Measurements from ENCODE around the gene CISD3. TPM values are rescaled to one million over a fixed set of nuclear protein-coding genes. Genes with fewer than 3 reads are reported as not detected.

CISD3 gene, protein sequence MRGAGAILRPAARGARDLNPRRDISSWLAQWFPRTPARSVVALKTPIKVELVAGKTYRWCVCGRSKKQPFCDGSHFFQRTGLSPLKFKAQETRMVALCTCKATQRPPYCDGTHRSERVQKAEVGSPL
- 7.4 and 9.9 TPM in 2 replicates for total RNA-seq (2014; rRNA removed)
- polyA plus RNA-seq (2012), result 61.0 TPM

DNA sequence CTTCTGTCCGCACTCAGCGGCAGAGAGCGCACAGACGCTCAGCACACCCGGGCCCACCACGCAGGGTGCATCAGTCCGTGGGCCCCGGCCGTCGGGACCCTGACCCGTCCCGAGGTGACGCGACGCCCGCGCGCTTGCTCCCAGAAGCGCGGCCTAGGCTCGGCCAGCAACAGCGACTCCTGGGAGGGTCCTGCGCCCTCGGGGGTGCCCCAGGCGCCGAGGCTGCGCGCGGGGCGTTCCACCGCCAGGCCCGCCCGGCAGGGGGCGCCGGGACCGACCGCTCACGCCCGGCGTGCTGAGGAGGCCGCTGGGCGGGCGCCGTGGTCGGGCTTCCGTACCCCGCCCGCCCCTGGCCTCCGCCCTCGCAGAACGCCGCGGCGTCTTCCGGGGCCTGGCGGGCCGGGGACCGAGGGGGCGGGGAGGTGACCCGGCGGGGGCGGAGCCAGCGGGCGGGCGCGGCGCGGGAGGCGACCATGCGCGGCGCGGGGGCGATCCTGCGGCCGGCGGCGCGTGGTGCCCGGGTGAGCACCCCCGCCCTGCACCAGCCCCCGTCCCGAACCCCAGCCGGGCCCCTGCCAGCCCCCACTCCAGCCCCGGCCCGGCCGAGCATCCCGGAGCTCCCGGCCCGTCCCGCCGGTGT lies at the start of gene CISD3:
CISD3 (plus strand) TSS at position 456 of the 640 bp plus-strand sequence; CDS start at position 474, 18 bp downstream.
- peak; percentile 75 for DNase-seq (ENCODE audit: low read depth)

DNA sequence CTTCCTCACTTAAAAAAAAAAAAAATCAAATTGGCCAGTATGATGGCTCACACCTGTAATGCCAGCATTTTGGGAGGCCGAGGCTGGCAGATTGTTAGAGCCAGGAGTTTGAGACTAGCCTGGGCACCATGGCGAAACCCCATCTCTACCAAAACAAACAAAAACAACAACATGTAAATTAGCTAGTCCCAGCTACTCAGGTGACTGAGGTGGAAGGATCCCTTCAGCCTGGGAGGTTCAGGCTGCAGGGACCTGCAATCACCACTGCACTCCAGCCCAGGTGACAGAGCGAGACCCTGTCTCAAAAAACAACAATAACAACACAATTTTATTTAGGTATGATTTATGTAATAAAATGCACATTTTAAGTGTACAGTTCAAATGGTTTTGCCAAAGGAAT lies 49.0 kb upstream of the CISD3 start:
- no peak for DNase-seq (ENCODE audit: low read depth)

DNA sequence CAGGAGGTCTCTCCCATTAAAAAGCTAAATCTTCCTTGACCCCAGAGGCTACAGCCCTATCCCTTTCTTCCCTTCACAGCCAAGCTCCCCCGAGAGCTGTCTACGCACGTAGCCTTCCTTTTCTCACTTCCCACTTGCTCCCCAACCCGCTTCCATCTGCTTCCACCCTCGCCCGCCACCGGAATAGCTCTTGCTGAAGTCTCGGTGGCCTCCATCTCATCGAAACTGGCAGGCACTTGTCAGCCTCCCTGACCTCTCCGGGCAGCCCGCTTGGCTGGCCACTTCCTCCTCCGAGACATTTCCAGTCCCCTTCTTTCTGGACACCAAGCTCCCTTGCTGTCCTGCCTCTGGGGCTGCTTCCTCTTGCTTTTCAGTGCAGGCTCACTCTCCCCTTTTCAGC lies 44.6 kb upstream of the CISD3 start:
- no peak for DNase-seq (ENCODE audit: low read depth)

DNA sequence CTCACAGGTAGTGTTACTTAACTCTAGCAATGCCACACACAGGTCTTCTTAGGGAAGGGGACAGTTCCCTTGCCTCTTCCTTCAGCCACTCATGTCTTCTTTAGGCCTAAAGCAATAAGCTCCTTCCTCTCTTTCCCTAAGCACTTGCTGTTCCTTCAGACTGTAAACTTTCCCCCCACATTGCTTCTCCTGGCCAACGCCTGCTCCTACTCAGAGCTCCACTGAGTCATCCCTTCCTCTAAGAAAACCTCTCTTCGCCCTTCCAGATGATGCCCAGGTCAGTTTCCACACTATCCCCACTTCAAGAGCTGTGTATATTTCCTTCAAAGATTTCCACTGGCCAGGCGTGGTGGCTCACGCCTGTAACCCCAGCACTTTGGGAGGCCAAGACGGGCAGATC lies 42.9 kb upstream of the CISD3 start:
- no peak for DNase-seq (ENCODE audit: low read depth)

DNA sequence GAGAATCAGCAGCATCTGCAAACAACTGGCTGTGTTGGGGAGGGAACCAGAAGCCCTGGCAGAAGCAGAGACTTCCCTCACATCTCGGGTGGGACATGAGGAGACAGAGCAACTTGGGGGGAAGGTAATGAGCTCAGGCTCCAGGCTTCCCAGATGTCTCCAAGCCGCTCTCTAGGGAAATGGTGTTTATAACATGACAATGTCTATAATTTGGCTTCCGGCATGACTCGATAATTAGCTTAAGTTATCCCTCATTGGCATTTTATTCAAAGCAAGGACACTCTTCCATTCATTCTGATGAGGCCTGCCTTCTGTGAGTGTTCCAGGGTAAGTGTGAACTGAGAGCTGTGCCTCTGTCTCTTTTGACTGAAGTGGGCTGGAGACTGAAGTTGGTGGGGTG lies 39.8 kb upstream of the CISD3 start:
- DNase-seq (ENCODE audit: low read depth), result no peak

DNA sequence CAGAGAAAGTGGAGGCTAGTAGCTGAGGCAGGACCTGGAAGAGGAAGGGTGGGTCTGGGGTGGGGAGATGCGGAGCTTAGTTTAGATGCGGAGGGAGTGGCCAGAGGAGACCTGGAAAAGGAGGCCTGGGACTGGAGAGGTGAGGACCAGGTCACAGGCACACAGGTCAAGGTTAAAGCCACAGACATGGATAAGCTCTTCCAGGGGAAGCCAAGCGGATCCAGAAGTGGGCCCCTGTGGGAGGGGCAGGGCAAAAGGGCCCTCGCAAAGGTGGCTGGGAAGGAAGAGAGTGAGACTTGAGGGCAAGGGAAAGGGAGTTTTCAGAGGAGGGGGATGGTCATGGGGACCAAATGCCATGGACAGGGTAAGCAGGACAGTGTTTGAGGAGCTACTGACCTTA lies 39.0 kb upstream of the CISD3 start:
- DNase-seq (ENCODE audit: low read depth), result no peak

DNA sequence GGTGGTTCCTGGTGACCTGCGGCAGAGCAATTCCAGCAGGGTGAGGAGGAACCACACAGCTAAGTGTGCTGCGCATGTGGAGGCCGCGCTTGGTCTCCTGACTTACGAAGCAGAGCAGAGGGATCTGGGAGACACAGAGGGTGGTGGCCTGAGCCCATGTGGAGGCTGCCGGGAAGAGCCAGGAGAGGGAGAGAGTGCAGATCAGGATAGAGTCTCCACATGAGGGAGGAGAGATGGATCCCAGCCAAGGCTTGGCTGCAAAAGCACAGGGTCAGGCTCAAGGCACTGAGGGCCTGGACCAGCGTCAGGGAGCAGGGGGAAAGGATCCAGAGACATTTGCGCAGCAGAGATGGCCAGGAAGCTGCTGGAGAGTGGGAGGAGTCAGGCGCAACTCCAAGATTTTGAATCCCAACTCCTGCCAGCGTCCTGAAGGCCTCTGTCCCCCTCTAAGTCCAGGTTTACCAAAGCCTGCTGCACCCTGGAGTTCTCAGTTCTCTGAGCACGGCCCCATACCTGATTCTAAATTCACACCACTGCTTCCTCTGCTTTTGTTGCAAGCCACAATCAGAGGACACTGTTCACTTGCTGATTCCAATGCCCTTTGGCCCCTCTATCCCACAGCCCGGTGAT lies 36.3 kb upstream of the CISD3 start:
- DNase-seq (ENCODE audit: low read depth), result no peak

DNA sequence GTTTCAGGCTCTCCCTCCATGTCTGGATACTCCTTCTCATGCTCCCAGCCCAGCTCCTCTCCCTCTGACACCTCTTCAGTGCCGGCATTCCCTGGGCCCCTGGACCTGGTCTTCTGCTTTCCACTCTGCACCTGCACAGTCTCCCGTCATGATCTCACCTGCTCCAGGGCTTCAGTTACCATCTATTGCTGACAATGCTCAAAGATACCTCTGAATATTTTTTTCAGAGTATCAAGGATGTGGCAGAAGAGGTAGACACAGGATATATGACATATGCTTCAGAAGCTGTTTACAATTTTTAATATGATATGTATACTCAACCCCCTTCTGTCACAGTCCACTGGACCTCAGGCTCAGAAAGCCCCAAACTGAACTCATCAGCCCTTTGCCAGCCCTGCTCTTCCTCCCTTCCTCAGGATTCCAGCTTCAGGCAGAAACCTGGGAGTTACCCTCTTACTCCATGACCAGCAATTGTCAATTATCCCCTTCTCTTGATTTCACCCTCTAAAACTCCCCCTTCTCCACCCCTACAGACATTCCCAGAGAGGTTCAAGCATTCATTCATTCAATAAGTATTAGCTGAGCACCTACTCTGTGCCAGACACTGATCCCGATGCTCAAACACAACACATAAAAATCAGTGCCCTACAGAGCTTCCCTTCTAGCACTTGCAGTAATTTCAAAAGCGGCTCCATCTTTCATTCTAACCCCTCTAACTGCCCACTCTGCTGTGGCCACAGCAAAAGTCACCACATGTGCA lies 32.9 kb upstream of the CISD3 start:
- DNase-seq (ENCODE audit: low read depth), result no peak

DNA sequence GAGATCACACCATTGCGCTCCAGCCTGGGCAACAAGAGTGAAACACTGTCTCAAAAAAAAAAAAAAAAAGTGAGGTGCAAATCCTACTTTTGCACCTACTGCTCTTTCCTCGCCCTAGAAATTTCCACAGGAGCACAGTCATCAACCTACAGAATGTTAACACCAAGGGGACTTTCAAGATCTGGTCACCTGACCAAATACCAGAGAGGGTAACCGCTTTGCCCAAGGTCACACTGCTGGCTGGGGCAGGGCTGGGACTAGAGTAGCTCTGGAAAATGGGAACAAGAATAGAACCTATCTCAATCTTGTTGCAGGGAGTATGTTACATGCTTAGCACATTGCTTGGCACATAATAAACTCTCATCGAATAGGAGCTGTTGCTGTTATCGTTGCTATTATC lies 31.4 kb upstream of the CISD3 start:
- DNase-seq (ENCODE audit: low read depth), result no peak

DNA sequence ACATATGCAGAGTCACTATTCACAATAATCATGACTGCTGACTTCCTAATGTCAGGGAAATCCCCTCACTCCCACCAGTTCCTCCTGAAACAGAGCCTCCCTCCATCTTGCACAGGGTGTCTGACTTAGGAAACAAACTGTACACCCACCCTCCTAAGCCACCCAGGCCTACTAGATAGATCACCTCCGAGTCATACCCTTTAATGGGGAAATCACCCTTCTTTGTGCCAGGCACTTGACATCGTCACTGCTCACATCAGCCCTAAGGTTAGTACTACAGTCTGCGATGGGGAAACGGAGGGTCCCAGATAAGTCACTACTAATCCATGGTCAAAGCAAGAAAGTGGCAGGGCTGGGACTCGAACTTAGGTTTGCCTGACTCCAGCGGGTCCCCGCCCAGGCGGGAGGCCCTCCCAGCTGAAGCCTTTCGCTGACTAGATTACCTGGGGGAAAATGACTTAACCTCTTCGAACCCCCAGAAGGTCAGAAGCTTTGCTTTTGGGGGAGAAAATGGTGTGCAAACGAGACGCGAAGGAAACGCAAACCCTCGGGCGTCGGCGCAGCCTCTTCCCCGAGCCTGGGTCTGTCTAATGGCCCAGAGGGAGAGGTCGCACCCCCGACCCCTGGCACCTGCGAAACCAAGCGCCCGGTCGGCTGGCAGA lies 28.5 kb upstream of the CISD3 start:
- peak; percentile 29 for DNase-seq (ENCODE audit: low read depth)

DNA sequence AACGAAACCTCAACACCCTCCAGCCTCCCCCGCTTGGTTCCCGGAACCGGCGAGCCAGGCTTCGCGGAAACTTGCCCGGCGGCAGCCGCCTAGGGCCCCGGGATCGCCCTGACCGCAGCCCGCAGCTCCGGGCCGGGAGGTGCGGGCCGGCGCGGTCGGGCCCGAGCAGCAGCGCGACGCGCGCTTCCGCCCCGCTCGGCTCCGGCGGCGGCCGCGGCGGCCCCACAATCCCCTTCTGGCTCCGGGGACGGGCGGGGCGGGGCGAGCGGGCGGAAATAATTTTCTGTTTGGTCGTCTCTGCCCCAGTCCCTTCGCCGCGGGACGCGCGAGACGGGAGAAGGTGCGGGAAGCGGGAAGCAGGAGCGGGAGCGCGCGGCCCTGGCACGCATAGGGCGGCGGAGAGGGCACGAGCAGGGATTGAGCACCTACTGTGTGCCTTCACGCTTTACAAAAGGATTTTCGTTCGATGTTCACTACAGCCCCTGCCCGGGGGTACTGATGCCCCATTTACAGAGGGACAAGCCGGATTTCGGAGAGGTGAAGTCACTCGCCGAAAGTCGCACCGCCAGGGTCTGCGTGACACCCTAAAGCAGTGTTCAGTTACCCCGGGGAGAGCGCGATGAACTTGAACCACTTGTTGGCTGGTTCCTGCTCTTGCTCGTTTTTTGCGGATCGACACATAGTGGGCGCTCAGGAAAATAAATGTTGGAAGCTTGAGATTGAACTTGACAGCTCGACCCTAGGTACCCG lies 27.8 kb upstream of the CISD3 start:
- peak; percentile 80 for DNase-seq (ENCODE audit: low read depth)

DNA sequence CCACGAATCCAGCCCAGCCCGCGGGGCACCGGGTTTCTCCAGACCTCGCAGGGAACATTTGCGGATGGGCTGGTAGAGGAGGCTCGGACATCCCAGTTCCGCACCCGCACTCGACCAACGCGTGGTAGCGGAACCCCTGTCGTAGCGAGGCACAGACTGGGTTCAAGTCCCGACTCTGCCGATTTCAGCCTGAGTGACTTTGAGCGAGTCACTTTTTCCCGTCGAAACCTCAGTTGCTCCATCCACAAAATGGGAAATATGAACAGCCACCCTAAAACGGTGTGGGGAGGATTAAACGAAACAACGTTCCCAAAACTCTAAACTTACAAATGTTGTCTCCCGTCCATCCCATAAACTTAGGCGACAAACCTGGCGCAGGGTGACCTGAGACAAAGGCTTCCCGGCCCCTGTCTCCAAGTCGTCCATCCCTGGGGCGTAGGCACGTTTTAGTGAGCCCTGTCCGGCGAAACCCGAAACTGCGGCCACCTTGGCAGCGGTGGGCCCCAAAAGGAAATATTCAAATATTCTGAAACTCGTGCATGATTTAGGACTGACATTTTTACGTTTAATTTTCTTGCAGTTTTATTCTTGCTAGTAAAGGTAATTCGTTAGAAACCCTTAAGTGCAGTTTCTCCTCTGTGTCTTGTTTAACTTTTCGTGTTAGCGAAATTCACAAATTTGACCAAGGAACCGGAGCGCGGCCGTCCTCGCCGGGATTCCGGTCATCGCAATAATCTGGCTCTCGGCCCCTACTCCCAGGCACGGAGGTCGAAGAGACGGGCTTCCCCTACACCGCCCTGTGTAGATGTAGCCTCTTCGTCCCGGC lies 27.0 kb upstream of the CISD3 start:
- DNase-seq (ENCODE audit: low read depth), result no peak

DNA sequence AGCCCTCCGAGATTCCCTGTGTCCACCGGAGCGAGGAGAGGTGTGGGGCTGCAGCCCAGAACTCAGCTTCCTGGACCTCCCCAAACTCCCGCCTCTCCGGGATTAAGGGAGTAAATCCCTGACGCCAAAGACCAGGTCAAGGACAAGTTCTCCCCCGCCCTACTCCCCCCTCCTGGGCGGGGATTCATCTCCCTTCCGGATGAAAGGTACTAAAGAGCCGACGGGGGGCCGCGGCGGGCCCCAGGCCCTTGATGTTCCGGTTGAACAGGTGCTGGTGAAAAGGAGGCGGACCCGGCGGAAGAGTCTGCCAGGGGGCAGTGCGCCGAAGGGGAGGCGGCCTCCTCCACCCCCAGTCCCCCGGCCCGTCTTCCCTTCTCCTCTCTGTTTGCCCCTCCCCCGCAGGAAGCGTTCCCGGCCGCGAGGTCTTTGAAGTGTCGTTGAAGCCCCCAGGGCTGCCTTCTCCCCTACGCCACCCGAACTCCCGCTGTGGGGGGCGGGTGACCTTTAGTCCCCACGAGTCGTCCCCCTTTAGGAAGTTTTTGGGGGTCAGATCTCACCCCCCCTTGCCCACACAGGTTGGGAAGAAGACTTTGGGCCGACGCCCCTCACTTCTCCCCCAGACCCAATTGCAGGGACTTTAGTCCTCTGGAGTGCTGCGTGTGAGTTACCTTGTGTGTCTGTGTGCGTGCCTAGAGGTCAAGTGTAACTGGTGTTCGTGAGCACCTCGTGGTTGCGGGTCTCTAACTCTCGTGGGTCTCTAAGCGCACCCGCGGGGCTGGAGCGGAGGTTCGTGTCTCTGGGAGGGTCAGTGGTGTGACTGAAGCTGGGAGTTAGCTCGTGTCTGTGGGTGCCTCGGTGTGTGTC lies 26.2 kb upstream of the CISD3 start:
- DNase-seq (ENCODE audit: low read depth), result no peak

DNA sequence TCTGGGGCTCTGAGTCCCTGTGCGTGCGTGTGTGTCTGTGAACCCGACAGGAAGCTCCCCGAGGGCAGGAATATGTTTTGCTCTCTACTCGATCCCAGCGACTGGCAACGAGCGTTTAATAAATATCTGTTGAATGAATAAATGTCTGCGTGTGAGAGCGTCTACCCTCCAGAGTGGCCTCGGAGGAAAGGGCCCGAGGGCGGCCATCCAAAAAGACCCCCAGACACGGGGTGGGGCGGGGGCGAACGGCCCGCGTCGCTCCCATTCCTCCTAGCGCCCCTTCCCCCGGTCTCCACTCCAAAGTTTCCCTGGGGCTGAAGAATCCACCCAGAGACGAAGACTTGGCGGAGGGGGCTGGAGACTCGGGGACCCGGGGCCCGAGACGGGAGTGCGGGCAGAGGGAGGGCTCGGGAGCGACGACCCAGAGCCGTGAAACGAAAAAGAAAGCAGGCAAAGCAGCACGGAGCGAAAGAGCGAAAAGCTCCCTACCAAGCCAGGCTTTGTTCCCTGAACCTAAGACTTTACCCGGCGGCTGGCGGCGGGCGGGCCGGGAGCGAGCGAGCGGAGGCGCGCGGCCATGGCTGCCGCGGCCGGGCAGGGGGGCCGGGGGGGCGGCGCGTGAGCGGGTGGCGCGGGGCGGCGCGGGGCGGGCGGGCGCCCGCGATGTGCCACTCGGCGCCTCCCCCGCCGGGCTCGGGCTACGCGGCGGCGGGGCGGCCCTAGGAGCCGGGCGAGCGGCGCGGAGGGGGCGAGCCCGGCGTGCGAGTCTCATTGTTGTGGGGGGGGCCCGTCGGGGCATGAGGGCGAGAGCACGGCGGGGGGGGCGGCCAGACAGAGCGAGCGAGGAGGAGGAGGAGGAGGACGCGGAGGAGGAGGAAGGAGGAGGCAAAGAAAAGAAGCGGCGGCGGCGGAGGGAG lies 25.3 kb upstream of the CISD3 start, which contains the start of gene MLLT6:
MLLT6 (plus strand) TSS at position 668 of the 917 bp plus-strand sequence. CDS start 360 bp downstream, outside the sequence.
- DNase-seq (ENCODE audit: low read depth), result peak; percentile 68

DNA sequence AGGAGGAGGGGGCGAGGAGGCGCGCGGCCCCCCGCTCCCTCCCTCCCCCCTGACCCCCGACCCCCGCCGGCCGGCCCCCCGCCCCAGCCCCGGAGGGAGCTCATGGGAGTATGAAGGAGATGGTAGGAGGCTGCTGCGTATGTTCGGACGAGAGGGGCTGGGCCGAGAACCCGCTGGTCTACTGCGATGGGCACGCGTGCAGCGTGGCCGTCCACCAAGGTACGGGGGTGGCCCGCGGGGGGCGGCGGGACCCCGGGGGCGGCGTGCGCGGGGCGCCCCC lies 24.7 kb upstream of the CISD3 start:
- DNase-seq (ENCODE audit: low read depth), result no peak

DNA sequence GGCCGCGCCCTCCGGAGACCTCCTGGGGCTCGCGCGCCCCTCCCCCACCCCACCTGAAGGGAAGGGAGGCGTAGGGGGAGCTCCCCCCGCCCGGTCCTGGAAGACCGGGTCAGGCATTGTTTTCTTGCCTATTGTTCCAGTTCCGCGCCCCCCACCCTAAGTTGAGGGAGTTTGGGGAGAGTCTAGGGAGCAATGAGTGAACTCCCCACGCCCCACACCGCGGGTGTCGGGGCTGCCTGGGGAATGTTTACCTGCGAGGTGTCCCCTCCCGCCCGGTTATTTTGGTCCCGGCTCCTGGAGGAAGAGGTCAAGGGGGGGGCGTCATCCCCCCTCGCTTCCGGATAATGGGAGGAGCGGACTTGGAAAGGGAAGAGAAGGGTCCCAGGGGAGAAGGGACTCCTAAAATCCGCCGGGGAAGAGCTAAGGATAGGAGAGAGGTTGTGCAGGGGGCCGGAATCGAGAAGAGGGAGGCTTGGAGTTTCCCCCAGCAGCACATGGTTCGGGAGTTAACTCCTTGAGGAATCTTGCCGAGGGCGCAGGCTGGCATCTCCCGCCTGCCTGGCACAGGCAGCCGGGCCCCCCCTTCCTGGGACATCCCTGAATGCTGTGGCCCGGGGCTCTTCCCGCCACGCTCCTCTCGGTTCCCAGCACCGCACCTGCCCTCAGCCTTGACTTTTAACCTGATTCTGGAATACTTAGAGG lies 24.2 kb upstream of the CISD3 start:
- DNase-seq (ENCODE audit: low read depth), result peak; percentile 68

DNA sequence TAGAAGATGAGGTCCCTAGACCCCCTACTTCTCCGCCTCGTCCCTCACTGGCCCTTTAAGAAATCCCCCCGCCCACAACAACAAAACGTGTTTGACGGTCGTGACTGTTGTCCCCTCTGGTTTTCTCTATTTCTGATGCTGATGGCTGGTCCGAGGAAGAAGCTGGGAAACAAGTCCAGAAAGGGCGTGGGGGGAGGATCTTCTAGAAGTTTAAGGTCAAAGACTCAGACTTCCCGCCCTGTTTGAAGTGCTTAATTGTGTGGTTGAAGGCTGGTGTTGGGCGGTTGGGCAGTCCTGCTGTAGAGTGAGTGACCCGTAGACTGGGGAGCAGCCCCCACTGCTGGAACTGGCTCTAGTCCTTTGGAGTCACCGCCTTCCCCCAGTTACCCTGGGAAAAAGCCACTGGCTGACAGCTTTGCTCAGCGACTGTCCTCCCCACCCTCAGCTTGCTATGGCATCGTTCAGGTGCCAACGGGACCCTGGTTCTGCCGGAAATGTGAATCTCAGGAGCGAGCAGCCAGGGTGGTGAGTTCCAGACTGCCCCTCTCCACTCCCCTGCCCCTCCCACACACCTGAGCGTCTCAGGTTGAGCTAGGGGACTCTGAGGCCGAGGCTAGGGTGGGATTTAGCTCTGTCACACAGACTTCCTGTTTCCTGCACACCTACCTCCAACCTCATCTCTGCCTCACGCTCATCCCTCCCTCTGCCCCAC lies 23.5 kb upstream of the CISD3 start:
- DNase-seq (ENCODE audit: low read depth), result no peak
